ENCODE measurements around the gene KLHL29.

Gene KLHL29

GRCh38 chr2:23599006-23599405, 214.0 kb downstream of the KLHL29 start:
- no peak for DNase-seq

GRCh38 chr2:23599667-23600066, 214.7 kb downstream of the KLHL29 start:
- DNase-seq: peak; percentile 82 to 89

- DNase-seq: peak; percentile 79 to 92
Observed at GRCh38 chr2:23600346-23600745, 215.4 kb downstream of the KLHL29 start.

GRCh38 chr2:23601301-23601965, 216.5 kb downstream of the KLHL29 start:
- no peak for DNase-seq

GRCh38 chr2:23602116-23602515, 217.1 kb downstream of the KLHL29 start:
- no peak for DNase-seq

GRCh38 chr2:23603156-23603555, 218.2 kb downstream of the KLHL29 start:
- DNase-seq: no peak

- DNase-seq: no peak
Observed at GRCh38 chr2:23603581-23603980, 218.6 kb downstream of the KLHL29 start.

- DNase-seq: no peak
Observed at GRCh38 chr2:23604731-23605130, 219.8 kb downstream of the KLHL29 start.

GRCh38 chr2:23605236-23605635, 220.3 kb downstream of the KLHL29 start:
- no peak for DNase-seq

- no peak for DNase-seq
Observed at GRCh38 chr2:23606196-23606595, 221.2 kb downstream of the KLHL29 start.

GRCh38 chr2:23606968-23607367, 222.0 kb downstream of the KLHL29 start:
- DNase-seq: no peak

- no peak for DNase-seq
Observed at GRCh38 chr2:23607925-23608324, 222.9 kb downstream of the KLHL29 start.

- DNase-seq: no peak
Observed at GRCh38 chr2:23609254-23609653, 224.3 kb downstream of the KLHL29 start.

GRCh38 chr2:23611839-23612238, 226.9 kb downstream of the KLHL29 start:
- DNase-seq: no peak

GRCh38 chr2:23614701-23615100, 229.7 kb downstream of the KLHL29 start:
- DNase-seq: no peak

GRCh38 chr2:23615216-23616020, 230.4 kb downstream of the KLHL29 start:
- DNase-seq: no peak

GRCh38 chr2:23616630-23617029, 231.7 kb downstream of the KLHL29 start:
- peak; percentile 27 to 51 for DNase-seq

- DNase-seq: peak; percentile 28 to 50
Observed at GRCh38 chr2:23617167-23617810, 232.3 kb downstream of the KLHL29 start.

GRCh38 chr2:23617811-23618215, 232.8 kb downstream of the KLHL29 start:
- peak in 1 of 2 experiments; percentile 16 for DNase-seq

- no peak for DNase-seq
Observed at GRCh38 chr2:23618265-23618664, 233.3 kb downstream of the KLHL29 start.

- DNase-seq: peak in 1 of 2 experiments; percentile 30
Observed at GRCh38 chr2:23618794-23619530, 234.0 kb downstream of the KLHL29 start.

- no peak for DNase-seq
Observed at GRCh38 chr2:23619941-23620340, 235.0 kb downstream of the KLHL29 start.

GRCh38 chr2:23620841-23621341, 235.9 kb downstream of the KLHL29 start:
- peak; percentile 74 to 83 for DNase-seq

Data from NCI-H2081 (cell line).